IMR-90 (cell line): ENCODE results near the gene CDC26. TPM values are rescaled to one million over a fixed set of nuclear protein-coding genes. Genes with fewer than 3 reads are reported as not detected.

Experiments
- ATAC-seq: fragments of 200-7000 bp; cut with Tn5 transposase; 2 replicates; pipeline ENCODE4 v1.9.1; 2020; ENCODE audit warnings: low read depth, mild to moderate bottlenecking, moderate library complexity
- BruUV-seq: library from RNA; stranded (reverse); fragments of 400-500 nt; replicated peaks from 2 replicates; lab custom pipeline; 2021; lab: Mats Ljungman, UMichigan
- CTCF ChIA-PET: fragments of 300-600 bp; formaldehyde crosslinking; extraction: SDS; loops from one replicate; lab custom pipeline; 2021; ENCODE audit warnings: antibody characterized with exemption; lab: Yijun Ruan, JAX
- POLR2A ChIA-PET: fragments of 300-600 bp; sonication (Branson Sonifier 250); formaldehyde crosslinking; loops from one replicate; lab custom pipeline; 2022; ENCODE audit warnings: antibody characterized with exemption; ENCODE audit not compliant: unreplicated experiment; lab: Charles Lee
- DNase-seq: peaks from one replicate; pipeline ENCODE4 v3.0.0; 2013
- H2AFZ ChIP-seq: replicated peaks from 2 replicates; pipeline ENCODE3; 2013; ENCODE audit warnings: low read length, mild to moderate bottlenecking; ENCODE audit not compliant: poor library complexity
- H2AK5ac ChIP-seq: 2 replicates; pipeline ENCODE4 v1.6.1; 2013; ENCODE audit warnings: low read depth, low read length, inconsistent platforms
- H2AK9ac ChIP-seq: replicated peaks from 2 replicates; pipeline ENCODE3; 2013; ENCODE audit warnings: mild to moderate bottlenecking, low read depth, low read length, moderate library complexity; ENCODE audit not compliant: poor library complexity
- H2BK120ac ChIP-seq: 2 replicates; pipeline ENCODE4 v1.6.1; 2013; ENCODE audit warnings: low read depth, low read length, inconsistent platforms
- H2BK15ac ChIP-seq: 3 replicates; pipeline ENCODE4 v1.6.1; 2013; ENCODE audit warnings: low read depth, low read length, inconsistent platforms
- H2BK20ac ChIP-seq: 2 replicates; pipeline ENCODE4 v1.6.1; 2013; ENCODE audit warnings: low read depth, mild to moderate bottlenecking, inconsistent platforms, low read length, moderate library complexity
- H2BK5ac ChIP-seq: 2 replicates; pipeline ENCODE4 v1.6.1; 2013; ENCODE audit warnings: mild to moderate bottlenecking, low read depth, low read length, inconsistent platforms; ENCODE audit not compliant: poor library complexity, severe bottlenecking
- H3K14ac ChIP-seq: replicated peaks from 2 replicates; pipeline ENCODE4 v1.6.1; 2013; ENCODE audit warnings: low read depth, low read length, inconsistent platforms
- H3K18ac ChIP-seq: 2 replicates; pipeline ENCODE4 v1.6.1; 2013; ENCODE audit warnings: low read depth, low read length, control low read depth
- H3K23ac ChIP-seq: 2 replicates; pipeline ENCODE4 v1.6.1; 2013; ENCODE audit warnings: low read depth, low read length, inconsistent platforms
- H3K27ac ChIP-seq: 2 replicates; pipeline ENCODE4 v1.5.1; 2013; ENCODE audit warnings: mild to moderate bottlenecking, control low read depth, low read length; ENCODE audit not compliant: insufficient read depth
- H3K27me3 ChIP-seq: 2 replicates; pipeline ENCODE4 v1.6.1; 2013; ENCODE audit warnings: low read length; ENCODE audit not compliant: control insufficient read depth, insufficient read depth
- H3K36me3 ChIP-seq: 2 replicates; pipeline ENCODE4 v1.6.1; 2013; ENCODE audit warnings: low read length, mixed read lengths; ENCODE audit not compliant: control insufficient read depth, insufficient read depth
- H3K4ac ChIP-seq: 2 replicates; pipeline ENCODE4 v1.6.1; 2013; ENCODE audit warnings: low read depth, low read length, inconsistent platforms
- H3K4me1 ChIP-seq: 2 replicates; pipeline ENCODE4 v1.6.1; 2013; ENCODE audit warnings: low read length, mixed read lengths; ENCODE audit not compliant: control insufficient read depth, insufficient read depth
- H3K4me2 ChIP-seq: 2 replicates; pipeline ENCODE4 v1.6.1; 2013; ENCODE audit warnings: low read depth, mild to moderate bottlenecking, control low read depth, low read length, moderate library complexity
- H3K4me3 ChIP-seq: 2 replicates; pipeline ENCODE4 v1.5.1; 2013; ENCODE audit warnings: low read depth, mild to moderate bottlenecking, control low read depth, low read length, moderate library complexity; ENCODE audit not compliant: insufficient read depth
- H3K56ac ChIP-seq: 2 replicates; pipeline ENCODE4 v1.6.1; 2013; ENCODE audit warnings: low read length, inconsistent platforms; ENCODE audit not compliant: insufficient read depth; ENCODE audit errors: extremely low read depth
- H3K79me1 ChIP-seq, 2 experiments: 2 replicates each; pipeline ENCODE4 v1.6.1; 2013; ENCODE audit warnings: low read length in 2 of 2, inconsistent platforms in 1 of 2, low read depth in 1 of 2
- H3K9ac ChIP-seq: 2 replicates; pipeline ENCODE4 v1.6.1; 2013; ENCODE audit warnings: low read depth, low read length, control low read depth
- H3K9me1 ChIP-seq: 2 replicates; pipeline ENCODE4 v1.6.1; 2013; ENCODE audit warnings: low read length, inconsistent platforms; ENCODE audit not compliant: insufficient read depth
- H3K9me3 ChIP-seq: 2 replicates; pipeline ENCODE4 v1.6.1; 2013; ENCODE audit warnings: low read length; ENCODE audit not compliant: control insufficient read depth, insufficient read depth
- H4K20me1 ChIP-seq: 2 replicates; pipeline ENCODE4 v1.6.1; 2013; ENCODE audit warnings: low read length, inconsistent platforms; ENCODE audit not compliant: insufficient read depth
- H4K5ac ChIP-seq: 2 replicates; pipeline ENCODE4 v1.6.1; 2013; ENCODE audit warnings: mild to moderate bottlenecking, low read depth, low read length, control low read depth
- H4K8ac ChIP-seq, 2 experiments: 2 replicates each; pipeline ENCODE4 v1.6.1; 2013; ENCODE audit warnings: low read depth in 2 of 2, low read length in 2 of 2, control low read depth in 1 of 2, inconsistent platforms in 1 of 2
- H4K91ac ChIP-seq: 2 replicates; pipeline ENCODE4 v1.6.1; 2013; ENCODE audit warnings: low read depth, low read length, inconsistent platforms; ENCODE audit not compliant: insufficient read depth
- FOS ChIP-seq: fragments of 150-350 bp; IDR thresholded peaks from 2 replicates; pipeline ENCODE4 v1.6.1; 2016; ENCODE audit warnings: low read depth, low read length
- MAZ ChIP-seq: IDR thresholded peaks from 2 replicates; pipeline ENCODE4 v1.6.1; 2012; ENCODE audit warnings: low read depth, mild to moderate bottlenecking, low read length, improper control_type of control experiment, moderate library complexity, borderline replicate concordance
- WGBS, 2 experiments: methylation state at CpG; one replicate each; pipeline versions ENCODE4 v1.1.5 to v1.1.7; 2013; ENCODE audit warnings: missing lambda C conversion rate in 2 of 2; ENCODE audit not compliant: insufficient read length in 1 of 2; ENCODE audit errors: extremely low coverage in 2 of 2; 5-methylcytosine and 5-hydroxymethylcytosine counted together
- dilution Hi-C: fragments of 300-500 bp; cut with HindIII; formaldehyde crosslinking; loops from one replicate; pipeline ENCODE4 v1.14.3; 2018; ENCODE audit warnings: low sequenced_read_pairs; ENCODE audit not compliant: unreplicated experiment
- in situ Hi-C: fragments of 300-500 bp; cut with MboI; formaldehyde crosslinking; loops from 3 replicates; pipeline ENCODE4 v1.14.3; 2019; ENCODE audit warnings: low sequenced_read_pairs, inconsistent platforms, mixed read lengths
- intact Hi-C: fragments of 100-400 bp; cut with micrococcal nuclease; formaldehyde crosslinking; loops from 2 replicates; pipeline ENCODE4 v1.10.0; 2022
- polyA plus RNA-seq, 3 experiments: library from polyadenylated mRNA; depleted of rRNA; stranded (reverse); fragments of >200 nt; gene quantifications; 2 replicates each; pipeline ENCODE4 v1.2.3, GENCODE V29; 2012; ENCODE audit warnings: low replicate concordance in 1 of 3
- total RNA-seq: library from RNA; depleted of rRNA; stranded (reverse); fragments of >200 nt; gene quantifications from 2 replicates; pipeline ENCODE4 v1.2.3, GENCODE V29; 2012

CDC26 gene
- total and polyA plus RNA-seq, 2 of the 4 experiments (the other 2 are of a cell fraction): 16.5 to 32.7 TPM

DNA sequence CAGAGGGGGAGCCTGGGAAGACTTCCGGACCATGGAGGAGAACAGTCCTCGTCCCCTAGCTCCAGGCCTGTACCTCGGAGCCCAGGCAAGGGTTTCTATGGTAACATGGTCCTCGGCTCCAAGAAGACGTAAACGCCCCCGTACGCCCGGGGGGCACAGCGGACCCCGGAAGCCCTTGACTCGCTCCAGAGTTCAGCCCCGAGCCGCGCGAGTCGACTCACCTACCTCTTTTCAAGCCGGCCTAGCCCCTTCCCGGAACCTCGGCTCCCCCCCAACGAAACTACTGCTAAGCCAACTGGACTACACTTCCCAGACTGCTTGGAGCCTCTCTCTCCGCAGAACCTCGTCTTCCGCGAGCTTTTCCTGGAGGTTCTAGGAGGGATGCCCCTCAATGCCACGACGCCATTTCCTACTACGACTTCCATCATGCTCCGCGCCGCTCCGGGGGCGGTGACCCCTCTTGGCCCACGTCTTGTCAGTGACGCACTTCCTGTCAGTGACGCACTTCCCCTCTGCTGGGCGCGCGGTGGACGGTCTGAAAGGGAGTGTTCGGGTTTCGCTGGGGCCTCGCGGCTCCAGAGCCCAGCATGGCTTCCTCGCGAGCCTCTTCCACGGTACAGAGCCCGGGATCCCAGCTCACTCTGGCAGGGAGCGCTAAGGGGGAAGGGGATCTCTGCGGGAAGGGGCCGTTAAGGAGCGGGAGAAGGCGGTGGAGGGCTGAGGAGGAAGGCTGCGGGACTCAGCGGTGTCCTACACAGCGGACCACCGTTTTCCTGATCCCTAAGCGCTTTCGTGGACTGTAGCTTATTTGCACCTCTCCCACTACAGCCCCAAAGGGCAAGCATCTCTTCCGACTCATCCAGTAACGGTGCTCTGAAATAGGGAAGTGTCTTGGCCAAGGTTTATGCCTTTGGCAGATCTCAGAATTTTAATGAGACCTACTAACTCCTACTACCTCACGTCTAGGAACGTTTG is at the start of gene CDC26, which contains the start of gene PRPF4 (continued):
- TF ChIP-seq MAZ: peak; percentile 94

DNA sequence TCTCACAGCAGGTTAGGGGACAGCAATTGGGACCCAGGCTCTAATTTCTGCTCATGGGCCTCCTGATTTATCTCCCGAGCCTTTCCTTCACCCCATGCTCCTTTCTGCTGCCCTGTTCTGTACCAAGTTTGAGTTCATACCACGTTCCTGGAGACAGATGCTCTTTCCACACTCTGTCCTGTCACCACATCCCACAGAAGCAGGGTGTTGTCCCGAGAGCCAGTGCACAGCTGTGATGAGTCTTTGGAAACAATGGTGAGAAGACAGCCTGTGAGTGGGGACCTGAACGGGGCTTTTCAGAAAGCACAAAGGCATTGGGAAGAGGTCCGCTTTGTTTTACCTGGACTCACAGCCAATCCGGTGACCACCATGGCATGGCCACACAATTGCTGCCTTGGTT is 47.3 kb upstream of the CDC26 start:
- no TSS peak for BruUV-seq
- H3K14ac ChIP-seq: no peak overlapping the region
- in situ Hi-C loops: no loop called here

More for the DNA sequence above, 47.3 kb upstream of the CDC26 start:
- Histone ChIP-seq H2BK120ac (no peak overlapping the region), H3K36me3 (no peaks in the 10 kb centered on the region), H2BK5ac (no peak overlapping the region), H4K5ac (no peak overlapping the region), H3K27me3 (peaks cover 8% of the 10 kb centered on the region), H4K91ac (no peak overlapping the region), H4K8ac (no peak overlapping the region), H2AK9ac (no peak overlapping the region), H3K56ac (no peak overlapping the region), H3K27ac (no peak overlapping the region), H3K4me1 (no peaks in the 10 kb centered on the region), H3K9me3 (no peaks in the 10 kb centered on the region), H2AK5ac (no peak overlapping the region), H3K4ac (no peak overlapping the region), H3K23ac (no peak overlapping the region), H3K4me3 (no peak overlapping the region), H3K9ac (no peak overlapping the region), H2BK20ac (no peak overlapping the region), H3K18ac (no peak overlapping the region), H3K79me1 (no peaks in the 10 kb centered on the region), H3K9me1 (0 out of 2 replicates have a peak, but pooled peaks cover 2% of the 10 kb centered on the region), H2BK15ac (no peak overlapping the region), H3K4me2 (no peak overlapping the region), H4K20me1 (no peaks in the 10 kb centered on the region), H2AFZ (peak overlapping the region; percentile 43)
- ATAC-seq: no peak
- ChIA-PET POLR2A (no interaction called here), CTCF (no interaction called here)
- no peak for TF ChIP-seq FOS
- dilution Hi-C loops: no loop called here
- intact Hi-C loops: no loop called here
- DNase-seq: no peak
- WGBS, 2 experiments: 94% methylated on average over 3 of the region's 6 CpGs; no CpG with 5 or more reads in 1 of the 2 experiments
